ENCODE data around the gene SHC1. TPM values are rescaled to one million over a fixed set of nuclear protein-coding genes. Genes with fewer than 3 reads are reported as not detected.
"Not testable (repeated sequence)": the region's sequence is repeated elsewhere in the genome, so short reads cannot be mapped to it uniquely, and the experiment has no call there.

The SHC1 gene
- total RNA-seq, 1 experiment from 2014 or later, result 107 TPM

DNA sequence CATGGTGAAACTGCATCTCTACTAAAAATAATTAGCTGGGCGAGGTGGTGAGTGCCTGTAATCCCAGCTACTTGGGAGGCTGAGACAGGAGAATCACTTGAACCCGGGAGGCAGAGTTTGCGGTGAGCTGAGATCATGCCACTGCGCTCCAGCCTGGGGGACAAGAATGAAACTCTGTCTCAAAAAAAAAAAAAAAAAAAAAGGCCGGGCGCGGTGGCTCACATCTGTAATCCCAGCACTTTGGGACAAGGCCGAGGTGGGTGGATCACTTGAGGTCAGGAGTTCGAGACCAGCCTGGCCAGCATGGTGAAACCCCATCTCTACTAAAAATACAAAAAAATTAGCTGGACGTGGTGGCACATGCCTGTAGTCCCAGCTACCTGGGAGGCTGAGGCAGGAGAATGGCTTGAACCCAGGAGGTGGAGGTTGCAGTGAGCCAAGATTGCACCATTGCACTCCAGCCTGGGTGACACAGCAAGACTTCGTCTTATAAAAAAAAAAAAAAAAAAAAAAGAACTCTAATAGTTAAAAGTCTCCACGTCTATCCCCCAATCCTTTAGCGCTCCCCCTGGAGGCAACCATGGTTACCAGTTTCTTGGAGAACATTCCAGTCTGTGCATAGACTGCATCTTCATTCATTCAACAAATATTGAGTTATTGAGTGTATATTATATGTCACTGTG is 24.9 kb upstream of the SHC1 start:
- H3K4me3 ChIP-seq (ENCODE audit: low read length); CTCF ChIA-PET; POLR2A ChIA-PET (ENCODE audit: unreplicated experiment); H3K27me3 ChIP-seq (ENCODE audit: low read length); H4K20me1 ChIP-seq (ENCODE audit: low read length); BruUV-seq (replicated peaks); H3K9ac ChIP-seq (ENCODE audit: low read length); H2AFZ ChIP-seq (ENCODE audit: low read length); H3K79me2 ChIP-seq (ENCODE audit: low read length); H3F3A ChIP-seq (ENCODE audit: low read length, unreplicated experiment); H3K36me3 ChIP-seq (ENCODE audit: low read depth, low read length); H3K4me2 ChIP-seq (ENCODE audit: low read length); H3K27ac ChIP-seq (ENCODE audit: low read length); H3K9me2 ChIP-seq (replicated peaks; ENCODE audit: low read length); H3K9me3 ChIP-seq (ENCODE audit: low read length); intact Hi-C loops (cut with micrococcal nuclease): not testable (repeated sequence)
- peaks cover 15% of the 10 kb centered on the region for H3K4me1 ChIP-seq (ENCODE audit: insufficient read depth, low read length)
- peak; percentile 85 for DNase-seq
- TF ChIP-seq, protein P1, sequence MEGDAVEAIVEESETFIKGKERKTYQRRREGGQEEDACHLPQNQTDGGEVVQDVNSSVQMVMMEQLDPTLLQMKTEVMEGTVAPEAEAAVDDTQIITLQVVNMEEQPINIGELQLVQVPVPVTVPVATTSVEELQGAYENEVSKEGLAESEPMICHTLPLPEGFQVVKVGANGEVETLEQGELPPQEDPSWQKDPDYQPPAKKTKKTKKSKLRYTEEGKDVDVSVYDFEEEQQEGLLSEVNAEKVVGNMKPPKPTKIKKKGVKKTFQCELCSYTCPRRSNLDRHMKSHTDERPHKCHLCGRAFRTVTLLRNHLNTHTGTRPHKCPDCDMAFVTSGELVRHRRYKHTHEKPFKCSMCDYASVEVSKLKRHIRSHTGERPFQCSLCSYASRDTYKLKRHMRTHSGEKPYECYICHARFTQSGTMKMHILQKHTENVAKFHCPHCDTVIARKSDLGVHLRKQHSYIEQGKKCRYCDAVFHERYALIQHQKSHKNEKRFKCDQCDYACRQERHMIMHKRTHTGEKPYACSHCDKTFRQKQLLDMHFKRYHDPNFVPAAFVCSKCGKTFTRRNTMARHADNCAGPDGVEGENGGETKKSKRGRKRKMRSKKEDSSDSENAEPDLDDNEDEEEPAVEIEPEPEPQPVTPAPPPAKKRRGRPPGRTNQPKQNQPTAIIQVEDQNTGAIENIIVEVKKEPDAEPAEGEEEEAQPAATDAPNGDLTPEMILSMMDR (conservative IDR thresholded peaks at IDR 0.05; ENCODE audit: low read depth, low read length), result peak; percentile 59
- ATAC-seq, result peak; percentile 31

DNA sequence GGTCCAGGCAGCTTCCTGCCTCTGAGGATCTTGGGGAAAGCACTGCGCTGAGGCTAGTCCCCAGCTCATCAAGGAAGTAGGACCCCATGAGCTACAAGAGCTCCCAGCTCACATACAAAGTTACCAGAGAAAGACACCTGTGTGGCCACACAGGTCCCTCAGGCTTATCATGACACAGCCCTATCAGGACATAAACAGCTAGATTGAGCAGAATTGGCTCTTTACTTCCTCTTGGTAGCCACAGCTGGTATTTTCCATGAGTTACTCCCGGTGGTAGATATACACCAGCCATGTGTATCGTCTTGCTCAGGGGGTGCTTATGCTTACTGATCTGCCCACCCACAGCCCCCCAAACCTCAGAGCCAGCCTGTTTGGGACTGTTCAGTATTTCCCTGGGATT is 24.0 kb upstream of the SHC1 start:
- no peak overlapping the region for H3K9ac ChIP-seq (ENCODE audit: low read length)
- no peak overlapping the region for H3K27ac ChIP-seq (ENCODE audit: low read length)
- H4K20me1 ChIP-seq (ENCODE audit: low read length), result no peaks in the 10 kb centered on the region
- H3K9me2 ChIP-seq (replicated peaks; ENCODE audit: low read length), result no peaks in the 10 kb centered on the region
- H3F3A ChIP-seq (ENCODE audit: low read length, unreplicated experiment), result no peaks in the 10 kb centered on the region
- no peak overlapping the region for H2AFZ ChIP-seq (ENCODE audit: low read length)
- DNase-seq, result no peak
- no peaks in the 10 kb centered on the region for H3K79me2 ChIP-seq (ENCODE audit: low read length)
- no peak overlapping the region for H3K4me2 ChIP-seq (ENCODE audit: low read length)
- ATAC-seq, result no peak
- TF ChIP-seq EZH2 (IDR thresholded peaks at IDR 0.05; ENCODE audit: low read length, unreplicated experiment), result no peak
- no peak for TF ChIP-seq EZH2phosphoT487 (IDR thresholded peaks at IDR 0.05; ENCODE audit: borderline replicate concordance, low read length)
- TF ChIP-seq, protein P1 (conservative IDR thresholded peaks at IDR 0.05; ENCODE audit: low read depth, low read length), result no peak
- ChIA-PET POLR2A (ENCODE audit: unreplicated experiment) (interaction anchor here (0.5 kb wide), 1 partner anchor 24 kb away, joined by 4 read pairs; no protein-coding TSS in a partner anchor), CTCF (interaction anchor here (0.6 to 0.7 kb wide), 2 partner anchors 10 to 89 kb away, joined by 3 read pairs; no protein-coding TSS in a partner anchor)
- no peaks in the 10 kb centered on the region for H3K9me3 ChIP-seq (ENCODE audit: low read length)
- H3K4me1 ChIP-seq (ENCODE audit: insufficient read depth, low read length), result peaks cover 7% of the 10 kb centered on the region
- H3K27me3 ChIP-seq (ENCODE audit: low read length), result no peaks in the 10 kb centered on the region
- BruUV-seq (replicated peaks), result no TSS peak
- intact Hi-C loops (cut with micrococcal nuclease), result no loop called here
- peaks cover 9% of the 10 kb centered on the region for H3K36me3 ChIP-seq (ENCODE audit: low read depth, low read length)
- H3K4me3 ChIP-seq (ENCODE audit: low read length), result no peak overlapping the region

DNA sequence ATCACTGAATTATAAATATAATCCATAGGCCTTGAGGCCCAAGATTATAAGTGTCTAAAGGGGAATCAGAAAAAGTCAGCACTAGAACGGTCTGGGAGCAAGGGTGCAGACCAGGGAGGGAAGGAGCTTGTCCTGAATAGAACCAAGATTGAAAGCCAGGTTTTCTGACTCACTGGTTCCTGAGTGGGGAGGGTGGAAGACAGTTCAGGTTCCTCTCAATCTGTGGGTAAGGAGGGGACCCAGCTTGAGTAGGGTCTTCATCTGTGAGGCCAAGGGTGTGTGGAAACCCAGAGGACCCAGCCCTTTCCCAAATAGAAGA is 23.7 kb upstream of the SHC1 start:
- peaks cover 13% of the 10 kb centered on the region for H3K36me3 ChIP-seq (ENCODE audit: low read depth, low read length)
- H2AFZ ChIP-seq (ENCODE audit: low read length), result no peak overlapping the region
- no peak overlapping the region for H3K9ac ChIP-seq (ENCODE audit: low read length)
- H3K4me3 ChIP-seq (ENCODE audit: low read length), result no peak overlapping the region
- no peak overlapping the region for H3K4me2 ChIP-seq (ENCODE audit: low read length)
- no TSS peak for BruUV-seq (replicated peaks)
- no peak overlapping the region for H3K27ac ChIP-seq (ENCODE audit: low read length)
- no peaks in the 10 kb centered on the region for H3K9me3 ChIP-seq (ENCODE audit: low read length)
- no peaks in the 10 kb centered on the region for H3K27me3 ChIP-seq (ENCODE audit: low read length)
- TF ChIP-seq, protein P1 (conservative IDR thresholded peaks at IDR 0.05; ENCODE audit: low read depth, low read length), result no peak
- no peak for TF ChIP-seq EZH2phosphoT487 (IDR thresholded peaks at IDR 0.05; ENCODE audit: borderline replicate concordance, low read length)
- TF ChIP-seq EZH2 (IDR thresholded peaks at IDR 0.05; ENCODE audit: low read length, unreplicated experiment), result no peak
- H4K20me1 ChIP-seq (ENCODE audit: low read length), result peaks cover 2% of the 10 kb centered on the region; the same call in 1 of the 2 replicates
- ChIA-PET CTCF (interaction anchor here (0.7 to 1.1 kb wide), 2 partner anchors 33 to 89 kb away, joined by 3 to 6 read pairs; partner anchors contain the start of gene PYGO2), POLR2A (ENCODE audit: unreplicated experiment) (interaction anchor here (0.5 to 1.3 kb wide), 2 partner anchors 11 to 23 kb away, joined by 4 read pairs; partner anchors contain the start of gene FLAD1)
- ATAC-seq (no peak), DNase-seq (no peak)
- intact Hi-C loops (cut with micrococcal nuclease), result no loop called here
- no peaks in the 10 kb centered on the region for H3F3A ChIP-seq (ENCODE audit: low read length, unreplicated experiment)
- H3K4me1 ChIP-seq (ENCODE audit: insufficient read depth, low read length), result peaks cover 4% of the 10 kb centered on the region
- H3K9me2 ChIP-seq (replicated peaks; ENCODE audit: low read length), result no peaks in the 10 kb centered on the region
- no peaks in the 10 kb centered on the region for H3K79me2 ChIP-seq (ENCODE audit: low read length)
